NCI-H524 (cell line): ENCODE measurements around the gene PELI3.
"Not testable (repeated sequence)": the region's sequence is repeated elsewhere in the genome, so short reads cannot be mapped to it uniquely, and the experiment has no call there.

Experiments used
- DNase-seq, 2 experiments: peaks; one replicate each; lab custom pipeline; 2025; lab: John Stamatoyannopoulos, UW

Gene PELI3

GRCh38 chr11:66447012-66447411 is 19.7 kb upstream of the PELI3 start:
- no peak for DNase-seq

- no peak for DNase-seq
These were observed 18.2 kb upstream of the PELI3 start for GRCh38 chr11:66448523-66448922.

GRCh38 chr11:66450560-66450959 is 16.1 kb upstream of the PELI3 start:
- no peak for DNase-seq

- no peak for DNase-seq
These were observed 15.0 kb upstream of the PELI3 start for GRCh38 chr11:66451663-66452062.

- no peak for DNase-seq
These were observed 12.5 kb upstream of the PELI3 start for GRCh38 chr11:66454247-66454646.

- DNase-seq, result no peak
These were observed 11.9 kb upstream of the PELI3 start for GRCh38 chr11:66454828-66455227.

GRCh38 chr11:66457826-66458225 is 8.9 kb upstream of the PELI3 start:
- no peak for DNase-seq

GRCh38 chr11:66459138-66459778 is 7.4 kb upstream of the PELI3 start:
- DNase-seq, result peak; percentile 71 to 91

- DNase-seq, result no peak
These were observed 4.7 kb upstream of the PELI3 start for GRCh38 chr11:66462010-66462409.

- no peak for DNase-seq
These were observed 3.8 kb upstream of the PELI3 start for GRCh38 chr11:66462911-66463310.

- not testable (repeated sequence) for DNase-seq
These were observed 2.6 kb upstream of the PELI3 start for GRCh38 chr11:66464116-66464515.

GRCh38 chr11:66464916-66465315 is 1.8 kb upstream of the PELI3 start:
- DNase-seq, result no peak

GRCh38 chr11:66465373-66466224 is 1.1 kb upstream of the PELI3 start:
- no peak for DNase-seq

- DNase-seq, result no peak
These were observed 442 bp downstream of the PELI3 start for GRCh38 chr11:66467034-66467659.

GRCh38 chr11:66467756-66468155 is 1.1 kb downstream of the PELI3 start:
- no peak for DNase-seq

- no peak for DNase-seq
These were observed 2.0 kb downstream of the PELI3 start for GRCh38 chr11:66468691-66469090.

- peak in 1 of 2 experiments; percentile 21 for DNase-seq
These were observed 2.7 kb downstream of the PELI3 start for GRCh38 chr11:66469441-66469840.

- no peak for DNase-seq
These were observed 3.3 kb downstream of the PELI3 start for GRCh38 chr11:66470015-66470414.

- no peak for DNase-seq
These were observed 4.4 kb downstream of the PELI3 start for GRCh38 chr11:66471142-66471541.

- no peak for DNase-seq
These were observed 5.3 kb downstream of the PELI3 start for GRCh38 chr11:66472054-66472453.

- DNase-seq, result no peak
These were observed 6.5 kb downstream of the PELI3 start for GRCh38 chr11:66473167-66473566.

- DNase-seq, result no peak
These were observed 7.2 kb downstream of the PELI3 start for GRCh38 chr11:66473608-66474515.
